ENCODE measurements around the gene RIOK2.
A peak's percentile ranks its signal among the peaks of the same experiment; 100 is the strongest.

RIOK2 gene

GRCh38 chr5:97183100-97183929 lies at the start of gene RIOK2:
Gene RIOK2 (minus strand): TSS chr5:97183247. CDS start chr5:97183191, 56 bp downstream.
- H3K4me2 ChIP-seq: peak within 1 kb of the TSS; percentile 81 to 99 (median 95)
- no peaks in the 10 kb centered on the region for H3K27me3 ChIP-seq
- H3K27ac ChIP-seq: peak within 1 kb of the TSS; percentile 89 to 98 (median 94)
- peak within 1 kb of the TSS; percentile 73 to 88 (median 80) for H3K4me3 ChIP-seq
- H4K20me1 ChIP-seq: peaks cover 0 to 34% (median 14%) of the 10 kb centered on the region in 11 experiments; a peak in 14 of 22 replicates
- H3K36me3 ChIP-seq: peaks cover 12 to 30% (median 18%) of the 10 kb centered on the region in 11 experiments
- peaks cover 20 to 29% (median 26%) of the 10 kb centered on the region in 10 experiments for H3K4me1 ChIP-seq
- peaks cover 0 to 14% (median 11%) of the 10 kb centered on the region in 11 experiments; a peak in 14 of 22 replicates for H3K9me3 ChIP-seq (replicated peaks in 1 of 11)
- no peak; a peak in 1 of 22 replicates for TF ChIP-seq Cebpa-rat (IDR thresholded peaks at IDR 0.05)
- peak within 1 kb of the TSS; percentile 86 to 94 (median 89) for H3K9ac ChIP-seq

- H3K27ac ChIP-seq: no peak overlapping the region
- H3K4me1 ChIP-seq: peaks cover 15 to 21% (median 19%) of the 10 kb centered on the region in 10 experiments
- no peak overlapping the region for H3K9ac ChIP-seq
- no peaks in the 10 kb centered on the region for H3K36me3 ChIP-seq
- no peak overlapping the region for H3K4me3 ChIP-seq
- no peaks in the 10 kb centered on the region for H4K20me1 ChIP-seq
- peak in 6 of 11 experiments; percentile 41 to 90 (median 63); a peak in 8 of 22 replicates for TF ChIP-seq Cebpa-rat (IDR thresholded peaks at IDR 0.05)
- no peak overlapping the region for H3K4me2 ChIP-seq
- H3K27me3 ChIP-seq: no peaks in the 10 kb centered on the region
- H3K9me3 ChIP-seq (replicated peaks in 1 of 11): peaks cover 0 to 12% (median 6%) of the 10 kb centered on the region in 11 experiments; a peak in 14 of 22 replicates
These were observed 48.1 kb upstream of the RIOK2 start for GRCh38 chr5:97231025-97231636.

GRCh38 chr5:97229688-97230285 lies 46.7 kb upstream of the RIOK2 start:
- Histone ChIP-seq H3K9me3 (replicated peaks in 1 of 11) (peaks cover 0 to 6% (median 0%) of the 10 kb centered on the region in 11 experiments; a peak in 5 of 22 replicates), H3K36me3 (no peaks in the 10 kb centered on the region), H3K4me3 (peak overlapping the region in 1 of 10 experiments; percentile 2; a peak in 2 of 20 replicates), H4K20me1 (no peaks in the 10 kb centered on the region), H3K27me3 (no peaks in the 10 kb centered on the region), H3K4me1 (peaks cover 15 to 21% (median 19%) of the 10 kb centered on the region in 10 experiments), H3K4me2 (peak overlapping the region; percentile 35 to 80 (median 69)), H3K27ac (peak overlapping the region in 8 of 11 experiments; percentile 3 to 48 (median 21); a peak in 8 of 22 replicates), H3K9ac (peak overlapping the region in 3 of 11 experiments; percentile 7 to 38 (median 12); a peak in 3 of 22 replicates)
- TF ChIP-seq Cebpa-rat (IDR thresholded peaks at IDR 0.05): no peak

- Histone ChIP-seq H4K20me1 (no peaks in the 10 kb centered on the region), H3K36me3 (no peaks in the 10 kb centered on the region), H3K4me3 (no peak overlapping the region), H3K9me3 (replicated peaks in 1 of 11) (peaks cover 0 to under 1% (median 0%) of the 10 kb centered on the region in 11 experiments; a peak in 1 of 22 replicates), H3K27me3 (no peaks in the 10 kb centered on the region), H3K4me1 (peaks cover 15 to 21% (median 19%) of the 10 kb centered on the region in 10 experiments), H3K27ac (no peak overlapping the region; a peak in 1 of 22 replicates), H3K9ac (no peak overlapping the region), H3K4me2 (peak overlapping the region; percentile 35 to 80 (median 69); a peak in 20 of 22 replicates)
- no peak for TF ChIP-seq Cebpa-rat (IDR thresholded peaks at IDR 0.05)
These were observed 46.1 kb upstream of the RIOK2 start for GRCh38 chr5:97229196-97229595.

GRCh38 chr5:97225222-97225621 lies 42.2 kb upstream of the RIOK2 start:
- no peak for TF ChIP-seq Cebpa-rat (IDR thresholded peaks at IDR 0.05)
- Histone ChIP-seq H3K27ac (no peak overlapping the region), H3K4me2 (no peak overlapping the region), H3K36me3 (no peaks in the 10 kb centered on the region), H3K4me1 (peaks cover 10 to 14% (median 13%) of the 10 kb centered on the region in 10 experiments), H3K4me3 (no peak overlapping the region), H4K20me1 (no peaks in the 10 kb centered on the region), H3K27me3 (no peaks in the 10 kb centered on the region), H3K9me3 (replicated peaks in 1 of 11) (no peaks in the 10 kb centered on the region; a peak in 1 of 22 replicates), H3K9ac (no peak overlapping the region)

GRCh38 chr5:97224112-97224750 lies 41.2 kb upstream of the RIOK2 start:
- Histone ChIP-seq H3K4me2 (no peak overlapping the region), H3K9ac (no peak overlapping the region), H3K27me3 (no peaks in the 10 kb centered on the region), H3K27ac (no peak overlapping the region), H4K20me1 (no peaks in the 10 kb centered on the region), H3K4me1 (peaks cover under 1 to 4% (median 3%) of the 10 kb centered on the region in 10 experiments; a peak in 17 of 20 replicates), H3K36me3 (no peaks in the 10 kb centered on the region), H3K9me3 (replicated peaks in 1 of 11) (no peaks in the 10 kb centered on the region; a peak in 1 of 22 replicates), H3K4me3 (no peak overlapping the region)
- no peak for TF ChIP-seq Cebpa-rat (IDR thresholded peaks at IDR 0.05)

GRCh38 chr5:97223596-97223995 lies 40.5 kb upstream of the RIOK2 start:
- Histone ChIP-seq H3K9me3 (replicated peaks in 1 of 11) (no peaks in the 10 kb centered on the region; a peak in 1 of 22 replicates), H3K4me1 (no peaks in the 10 kb centered on the region; a peak in 1 of 20 replicates), H3K27me3 (no peaks in the 10 kb centered on the region), H3K4me2 (no peak overlapping the region), H4K20me1 (no peaks in the 10 kb centered on the region), H3K9ac (no peak overlapping the region), H3K36me3 (no peaks in the 10 kb centered on the region), H3K27ac (no peak overlapping the region), H3K4me3 (no peak overlapping the region)
- TF ChIP-seq Cebpa-rat (IDR thresholded peaks at IDR 0.05): no peak

- Histone ChIP-seq H3K9ac (no peak overlapping the region), H3K4me3 (no peak overlapping the region), H3K36me3 (no peaks in the 10 kb centered on the region), H3K9me3 (replicated peaks in 1 of 11) (peaks cover 28 to 49% (median 36%) of the 10 kb centered on the region in 11 experiments), H3K4me2 (no peak overlapping the region), H3K27ac (no peak overlapping the region), H4K20me1 (no peaks in the 10 kb centered on the region), H3K4me1 (no peaks in the 10 kb centered on the region), H3K27me3 (no peaks in the 10 kb centered on the region)
- no peak for TF ChIP-seq Cebpa-rat (IDR thresholded peaks at IDR 0.05)
These were observed 26.3 kb upstream of the RIOK2 start for GRCh38 chr5:97209343-97209742.
